C4-2B (cell line): ENCODE results near the gene MAP3K13.

Experiments
- H3K27ac ChIP-seq: fragments of 450-650 bp; 2 replicates; pipeline ENCODE4 v1.5.1; 2017
- ZFX ChIP-seq: fragments of 450-650 bp; IDR thresholded peaks from 2 replicates; pipeline ENCODE4 v1.6.1; 2017
- TF ChIP-seq, protein P1 (sequence below): fragments of 450-650 bp; conservative IDR thresholded peaks from 2 replicates; pipeline ENCODE4 v1.5.1; 2017; ENCODE audit warnings: mild to moderate bottlenecking

MAP3K13 gene, protein sequence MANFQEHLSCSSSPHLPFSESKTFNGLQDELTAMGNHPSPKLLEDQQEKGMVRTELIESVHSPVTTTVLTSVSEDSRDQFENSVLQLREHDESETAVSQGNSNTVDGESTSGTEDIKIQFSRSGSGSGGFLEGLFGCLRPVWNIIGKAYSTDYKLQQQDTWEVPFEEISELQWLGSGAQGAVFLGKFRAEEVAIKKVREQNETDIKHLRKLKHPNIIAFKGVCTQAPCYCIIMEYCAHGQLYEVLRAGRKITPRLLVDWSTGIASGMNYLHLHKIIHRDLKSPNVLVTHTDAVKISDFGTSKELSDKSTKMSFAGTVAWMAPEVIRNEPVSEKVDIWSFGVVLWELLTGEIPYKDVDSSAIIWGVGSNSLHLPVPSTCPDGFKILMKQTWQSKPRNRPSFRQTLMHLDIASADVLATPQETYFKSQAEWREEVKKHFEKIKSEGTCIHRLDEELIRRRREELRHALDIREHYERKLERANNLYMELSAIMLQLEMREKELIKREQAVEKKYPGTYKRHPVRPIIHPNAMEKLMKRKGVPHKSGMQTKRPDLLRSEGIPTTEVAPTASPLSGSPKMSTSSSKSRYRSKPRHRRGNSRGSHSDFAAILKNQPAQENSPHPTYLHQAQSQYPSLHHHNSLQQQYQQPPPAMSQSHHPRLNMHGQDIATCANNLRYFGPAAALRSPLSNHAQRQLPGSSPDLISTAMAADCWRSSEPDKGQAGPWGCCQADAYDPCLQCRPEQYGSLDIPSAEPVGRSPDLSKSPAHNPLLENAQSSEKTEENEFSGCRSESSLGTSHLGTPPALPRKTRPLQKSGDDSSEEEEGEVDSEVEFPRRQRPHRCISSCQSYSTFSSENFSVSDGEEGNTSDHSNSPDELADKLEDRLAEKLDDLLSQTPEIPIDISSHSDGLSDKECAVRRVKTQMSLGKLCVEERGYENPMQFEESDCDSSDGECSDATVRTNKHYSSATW

DNA sequence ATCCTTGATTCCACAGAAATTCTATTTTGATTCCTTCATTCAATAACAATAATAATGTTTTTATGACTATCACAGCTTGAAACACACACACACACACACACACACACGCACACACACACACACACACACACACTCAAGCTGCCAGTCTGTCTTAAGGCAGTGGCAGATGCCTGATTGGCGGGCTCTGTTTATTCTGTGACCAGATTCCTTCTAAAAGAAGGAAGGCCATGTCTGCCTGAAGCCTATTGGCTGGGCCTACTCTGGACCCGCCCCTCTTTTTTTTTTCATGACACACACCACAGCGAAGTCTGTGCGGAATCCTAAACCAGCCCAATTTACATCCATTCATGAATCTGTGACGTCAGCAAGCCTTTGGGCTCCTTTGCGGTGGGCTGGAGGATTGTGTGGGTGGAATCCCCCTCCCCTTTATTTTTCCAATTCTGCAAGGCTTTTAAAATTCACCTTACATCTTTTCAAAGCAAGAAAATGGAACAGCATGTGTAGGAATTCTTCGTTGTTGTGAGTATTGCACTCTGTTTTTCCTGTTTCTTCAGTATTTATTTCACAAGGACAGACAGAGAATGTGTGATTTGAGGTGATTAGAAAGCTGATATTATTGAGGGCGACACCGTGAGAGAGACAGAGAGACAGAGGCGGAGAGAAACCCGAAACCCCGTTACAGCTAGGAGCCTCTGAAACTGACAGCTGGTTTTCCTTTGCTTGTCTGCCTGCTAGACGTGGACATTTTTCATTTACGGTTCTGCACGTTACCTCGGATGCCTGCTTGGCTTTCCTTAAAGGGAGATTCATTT, at the start of gene MAP3K13:
MAP3K13 (plus strand) TSS at position 287 of the 812 bp plus-strand sequence. CDS start 65,446 bp downstream, outside the sequence.
- peak within 1 kb of the TSS; percentile 9 for H3K27ac ChIP-seq
- TF ChIP-seq, protein P1, sequence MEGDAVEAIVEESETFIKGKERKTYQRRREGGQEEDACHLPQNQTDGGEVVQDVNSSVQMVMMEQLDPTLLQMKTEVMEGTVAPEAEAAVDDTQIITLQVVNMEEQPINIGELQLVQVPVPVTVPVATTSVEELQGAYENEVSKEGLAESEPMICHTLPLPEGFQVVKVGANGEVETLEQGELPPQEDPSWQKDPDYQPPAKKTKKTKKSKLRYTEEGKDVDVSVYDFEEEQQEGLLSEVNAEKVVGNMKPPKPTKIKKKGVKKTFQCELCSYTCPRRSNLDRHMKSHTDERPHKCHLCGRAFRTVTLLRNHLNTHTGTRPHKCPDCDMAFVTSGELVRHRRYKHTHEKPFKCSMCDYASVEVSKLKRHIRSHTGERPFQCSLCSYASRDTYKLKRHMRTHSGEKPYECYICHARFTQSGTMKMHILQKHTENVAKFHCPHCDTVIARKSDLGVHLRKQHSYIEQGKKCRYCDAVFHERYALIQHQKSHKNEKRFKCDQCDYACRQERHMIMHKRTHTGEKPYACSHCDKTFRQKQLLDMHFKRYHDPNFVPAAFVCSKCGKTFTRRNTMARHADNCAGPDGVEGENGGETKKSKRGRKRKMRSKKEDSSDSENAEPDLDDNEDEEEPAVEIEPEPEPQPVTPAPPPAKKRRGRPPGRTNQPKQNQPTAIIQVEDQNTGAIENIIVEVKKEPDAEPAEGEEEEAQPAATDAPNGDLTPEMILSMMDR = no peak
- no peak for TF ChIP-seq ZFX

DNA sequence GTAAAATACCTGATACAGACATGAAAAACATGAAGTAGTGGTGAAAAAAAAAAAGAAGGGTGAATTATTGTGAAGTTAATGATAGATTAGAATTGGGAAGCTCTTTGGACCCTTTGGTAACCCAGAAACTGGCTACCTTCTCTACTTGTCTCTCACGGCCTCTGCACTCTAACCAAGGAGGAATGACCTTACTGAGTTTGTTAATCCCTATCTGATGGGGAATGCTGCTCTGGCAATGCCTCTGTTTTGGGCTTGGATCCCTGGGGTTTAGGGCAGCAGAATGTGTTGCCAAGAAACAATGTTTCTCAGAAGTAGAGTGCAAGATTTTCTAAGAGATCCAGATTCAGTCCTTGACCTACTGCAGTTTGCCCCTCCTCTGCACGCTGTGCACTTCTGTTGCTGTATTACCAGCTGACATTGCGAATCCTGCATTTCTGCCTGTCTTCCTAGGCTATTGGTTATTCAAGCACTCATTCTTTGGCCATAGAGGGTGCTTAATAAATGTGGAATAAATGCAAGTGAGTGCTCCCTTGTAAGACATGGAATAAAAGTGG, 49.2 kb upstream of the MAP3K13 start:
- no peak for TF ChIP-seq ZFX
- TF ChIP-seq, protein P1 = no peak
- H3K27ac ChIP-seq = no peak overlapping the region

DNA sequence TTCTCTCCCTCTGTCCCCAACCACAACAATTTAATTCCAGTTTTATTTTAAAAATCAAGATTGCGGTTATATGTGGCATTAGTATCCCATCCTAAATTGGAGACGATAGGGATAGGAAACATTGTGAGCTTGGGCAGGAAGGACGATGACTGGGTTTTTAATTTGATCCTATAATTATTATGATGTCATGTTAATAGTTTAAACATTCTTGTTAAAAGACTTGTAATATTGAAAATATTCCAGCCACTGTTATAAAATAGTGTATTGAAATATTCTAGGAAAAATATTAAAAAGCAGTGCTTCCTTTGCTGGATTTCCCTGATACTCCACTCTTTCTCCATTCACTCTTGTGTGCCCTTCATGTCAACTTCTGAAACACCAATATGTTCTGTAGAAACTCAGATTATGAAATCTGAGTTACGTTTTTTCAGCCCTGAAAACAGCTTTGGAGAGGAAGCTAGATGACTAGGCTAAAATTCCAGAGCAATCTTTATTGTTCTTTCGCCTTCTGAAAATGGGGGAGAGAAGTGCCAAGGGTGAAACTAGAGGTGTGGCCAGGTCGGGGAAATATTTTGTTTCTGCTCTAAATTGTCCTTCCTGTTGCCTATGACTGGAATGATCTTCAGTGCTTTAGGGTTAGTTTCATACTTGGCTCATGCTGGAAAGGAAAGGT, 46.1 kb upstream of the MAP3K13 start:
- no peak for TF ChIP-seq ZFX
- TF ChIP-seq, protein P1 = no peak
- no peak overlapping the region for H3K27ac ChIP-seq

DNA sequence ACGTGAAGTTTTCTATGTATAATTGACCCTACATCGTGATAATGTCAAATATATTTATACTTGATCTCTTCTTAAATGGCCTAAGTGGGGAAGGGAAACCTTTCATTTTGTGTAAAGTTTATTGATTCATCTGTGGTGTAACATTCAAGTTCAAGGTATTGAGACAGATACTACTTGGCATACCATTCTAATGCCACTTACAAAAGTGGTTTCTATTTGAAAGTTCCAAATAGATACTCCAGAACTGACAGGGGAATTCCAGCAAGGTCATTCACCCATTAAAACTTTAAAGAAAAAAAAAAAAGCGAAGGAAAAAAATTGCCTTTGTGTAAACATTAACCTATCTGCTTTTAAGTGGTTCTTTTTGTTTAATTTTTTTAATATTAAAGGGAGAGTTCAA, 45.3 kb upstream of the MAP3K13 start:
- no peak overlapping the region for H3K27ac ChIP-seq
- no peak for TF ChIP-seq ZFX
- TF ChIP-seq, protein P1 = no peak

DNA sequence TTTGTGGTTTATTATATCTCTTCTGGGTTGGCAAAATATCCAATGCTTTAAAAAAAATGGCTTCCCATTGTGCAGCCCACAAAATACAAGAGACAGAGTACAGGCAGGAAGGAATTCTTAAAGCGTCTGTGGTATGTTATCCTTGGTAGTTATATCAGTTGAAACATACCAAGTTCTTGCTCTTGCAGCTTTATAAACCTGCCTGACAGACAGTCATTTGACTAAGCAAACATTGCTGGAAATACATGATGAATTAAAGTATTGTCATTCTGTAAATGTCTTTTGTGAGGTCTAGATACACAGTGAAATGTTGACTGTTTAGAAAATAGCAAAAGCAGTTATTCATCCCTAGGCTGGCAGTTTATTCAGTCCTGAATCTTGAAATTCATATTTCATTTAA, 44.8 kb upstream of the MAP3K13 start:
- TF ChIP-seq, protein P1 = no peak
- TF ChIP-seq ZFX = no peak
- H3K27ac ChIP-seq = no peak overlapping the region

DNA sequence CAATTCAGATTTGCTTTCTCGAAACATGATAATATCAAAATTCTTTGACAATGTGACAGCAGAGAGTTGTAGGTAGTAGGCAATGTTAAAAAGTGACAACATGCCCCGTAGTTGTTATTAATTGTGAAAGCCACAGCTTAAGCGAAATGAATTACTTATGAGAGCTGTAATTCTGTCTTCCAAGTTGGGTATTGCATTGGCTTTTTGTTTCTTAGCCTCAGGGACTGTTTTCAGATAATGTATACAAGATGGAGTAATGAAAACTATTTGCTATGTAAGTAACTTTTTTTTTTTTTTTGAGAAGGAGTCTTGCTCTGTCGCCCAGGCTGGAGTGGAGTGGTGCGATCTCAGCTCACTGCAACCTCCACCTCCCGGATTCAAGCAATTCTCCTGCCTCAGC, 43.1 kb upstream of the MAP3K13 start:
- no peak for TF ChIP-seq ZFX
- TF ChIP-seq, protein P1 = no peak

More for the DNA sequence above, 43.1 kb upstream of the MAP3K13 start:
- H3K27ac ChIP-seq = no peak overlapping the region
